ENCODE results near the gene FGFBP2.

GRCh38 chr4:15918484-15919129, 44.4 kb downstream of the FGFBP2 start:
- no peak for TF ChIP-seq POLR2AphosphoS5 (IDR thresholded peaks at IDR 0.05; ENCODE audit: low read depth)
- TF ChIP-seq, protein P1, sequence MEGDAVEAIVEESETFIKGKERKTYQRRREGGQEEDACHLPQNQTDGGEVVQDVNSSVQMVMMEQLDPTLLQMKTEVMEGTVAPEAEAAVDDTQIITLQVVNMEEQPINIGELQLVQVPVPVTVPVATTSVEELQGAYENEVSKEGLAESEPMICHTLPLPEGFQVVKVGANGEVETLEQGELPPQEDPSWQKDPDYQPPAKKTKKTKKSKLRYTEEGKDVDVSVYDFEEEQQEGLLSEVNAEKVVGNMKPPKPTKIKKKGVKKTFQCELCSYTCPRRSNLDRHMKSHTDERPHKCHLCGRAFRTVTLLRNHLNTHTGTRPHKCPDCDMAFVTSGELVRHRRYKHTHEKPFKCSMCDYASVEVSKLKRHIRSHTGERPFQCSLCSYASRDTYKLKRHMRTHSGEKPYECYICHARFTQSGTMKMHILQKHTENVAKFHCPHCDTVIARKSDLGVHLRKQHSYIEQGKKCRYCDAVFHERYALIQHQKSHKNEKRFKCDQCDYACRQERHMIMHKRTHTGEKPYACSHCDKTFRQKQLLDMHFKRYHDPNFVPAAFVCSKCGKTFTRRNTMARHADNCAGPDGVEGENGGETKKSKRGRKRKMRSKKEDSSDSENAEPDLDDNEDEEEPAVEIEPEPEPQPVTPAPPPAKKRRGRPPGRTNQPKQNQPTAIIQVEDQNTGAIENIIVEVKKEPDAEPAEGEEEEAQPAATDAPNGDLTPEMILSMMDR (conservative IDR thresholded peaks at IDR 0.05; ENCODE audit: low read depth in 2 of 2) = no peak
- no peak for TF ChIP-seq EZH2 (IDR thresholded peaks at IDR 0.05; ENCODE audit: low read depth, unreplicated experiment)
- TF ChIP-seq, protein P2, sequence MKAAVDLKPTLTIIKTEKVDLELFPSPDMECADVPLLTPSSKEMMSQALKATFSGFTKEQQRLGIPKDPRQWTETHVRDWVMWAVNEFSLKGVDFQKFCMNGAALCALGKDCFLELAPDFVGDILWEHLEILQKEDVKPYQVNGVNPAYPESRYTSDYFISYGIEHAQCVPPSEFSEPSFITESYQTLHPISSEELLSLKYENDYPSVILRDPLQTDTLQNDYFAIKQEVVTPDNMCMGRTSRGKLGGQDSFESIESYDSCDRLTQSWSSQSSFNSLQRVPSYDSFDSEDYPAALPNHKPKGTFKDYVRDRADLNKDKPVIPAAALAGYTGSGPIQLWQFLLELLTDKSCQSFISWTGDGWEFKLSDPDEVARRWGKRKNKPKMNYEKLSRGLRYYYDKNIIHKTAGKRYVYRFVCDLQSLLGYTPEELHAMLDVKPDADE (IDR thresholded peaks at IDR 0.05) = no peak
- TF ChIP-seq, protein P3, sequence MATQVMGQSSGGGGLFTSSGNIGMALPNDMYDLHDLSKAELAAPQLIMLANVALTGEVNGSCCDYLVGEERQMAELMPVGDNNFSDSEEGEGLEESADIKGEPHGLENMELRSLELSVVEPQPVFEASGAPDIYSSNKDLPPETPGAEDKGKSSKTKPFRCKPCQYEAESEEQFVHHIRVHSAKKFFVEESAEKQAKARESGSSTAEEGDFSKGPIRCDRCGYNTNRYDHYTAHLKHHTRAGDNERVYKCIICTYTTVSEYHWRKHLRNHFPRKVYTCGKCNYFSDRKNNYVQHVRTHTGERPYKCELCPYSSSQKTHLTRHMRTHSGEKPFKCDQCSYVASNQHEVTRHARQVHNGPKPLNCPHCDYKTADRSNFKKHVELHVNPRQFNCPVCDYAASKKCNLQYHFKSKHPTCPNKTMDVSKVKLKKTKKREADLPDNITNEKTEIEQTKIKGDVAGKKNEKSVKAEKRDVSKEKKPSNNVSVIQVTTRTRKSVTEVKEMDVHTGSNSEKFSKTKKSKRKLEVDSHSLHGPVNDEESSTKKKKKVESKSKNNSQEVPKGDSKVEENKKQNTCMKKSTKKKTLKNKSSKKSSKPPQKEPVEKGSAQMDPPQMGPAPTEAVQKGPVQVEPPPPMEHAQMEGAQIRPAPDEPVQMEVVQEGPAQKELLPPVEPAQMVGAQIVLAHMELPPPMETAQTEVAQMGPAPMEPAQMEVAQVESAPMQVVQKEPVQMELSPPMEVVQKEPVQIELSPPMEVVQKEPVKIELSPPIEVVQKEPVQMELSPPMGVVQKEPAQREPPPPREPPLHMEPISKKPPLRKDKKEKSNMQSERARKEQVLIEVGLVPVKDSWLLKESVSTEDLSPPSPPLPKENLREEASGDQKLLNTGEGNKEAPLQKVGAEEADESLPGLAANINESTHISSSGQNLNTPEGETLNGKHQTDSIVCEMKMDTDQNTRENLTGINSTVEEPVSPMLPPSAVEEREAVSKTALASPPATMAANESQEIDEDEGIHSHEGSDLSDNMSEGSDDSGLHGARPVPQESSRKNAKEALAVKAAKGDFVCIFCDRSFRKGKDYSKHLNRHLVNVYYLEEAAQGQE (IDR thresholded peaks at IDR 0.05; ENCODE audit: unreplicated experiment) = no peak
